ENCODE results near the gene NOS1AP.

- TF ChIP-seq CTCF (IDR thresholded peaks at IDR 0.05; ENCODE audit: low read length) (no peak), EZH2 (IDR thresholded peaks at IDR 0.05; ENCODE audit: borderline replicate concordance, low read length) (no peak)
Measured at GRCh38 chr1:162349635-162350330, 280.3 kb downstream of the NOS1AP start.

Measured in OCI-LY1 (cell line).